HG02588 (cell line): ENCODE results near the gene CYP26B1.
A peak's percentile ranks its signal among the peaks of the same experiment; 100 is the strongest.

ENCODE experiments used
- ATAC-seq: cut with Tn5 transposase; IDR thresholded peaks from one replicate; pipeline ENCODE4 v1.9.1; 2021; ENCODE audit warnings: mild to moderate bottlenecking, moderate library complexity; ENCODE audit not compliant: unreplicated experiment

The CYP26B1 gene

GRCh38 chr2:72155151-72155550 is 7.5 kb upstream of the CYP26B1 start:
- ATAC-seq = no peak

- ATAC-seq = no peak
These were observed 6.8 kb upstream of the CYP26B1 start for GRCh38 chr2:72154386-72154975.

GRCh38 chr2:72153924-72154323 is 6.3 kb upstream of the CYP26B1 start:
- ATAC-seq = no peak

- no peak for ATAC-seq
These were observed 5.5 kb upstream of the CYP26B1 start for GRCh38 chr2:72153026-72153791.

- no peak for ATAC-seq
These were observed 3.2 kb upstream of the CYP26B1 start for GRCh38 chr2:72150861-72151356.

- ATAC-seq = peak; percentile 66
These were observed 2.6 kb upstream of the CYP26B1 start for GRCh38 chr2:72150157-72150860.

- ATAC-seq = no peak
These were observed 2.0 kb upstream of the CYP26B1 start for GRCh38 chr2:72149556-72150156.

- ATAC-seq = no peak
These were observed 1.3 kb upstream of the CYP26B1 start for GRCh38 chr2:72148837-72149555.

GRCh38 chr2:72148003-72148836 is 558 bp upstream of the CYP26B1 start:
- ATAC-seq = no peak

- no peak for ATAC-seq
These were observed 1.0 kb downstream of the CYP26B1 start for GRCh38 chr2:72146347-72147302.

- ATAC-seq = no peak
These were observed 1.9 kb downstream of the CYP26B1 start for GRCh38 chr2:72145658-72146329.

- ATAC-seq = no peak
These were observed 2.4 kb downstream of the CYP26B1 start for GRCh38 chr2:72145289-72145657.

GRCh38 chr2:72144632-72145288 is 2.9 kb downstream of the CYP26B1 start:
- ATAC-seq = no peak

GRCh38 chr2:72144274-72144631 is 3.4 kb downstream of the CYP26B1 start:
- ATAC-seq = no peak

GRCh38 chr2:72143441-72144273 is 4.0 kb downstream of the CYP26B1 start:
- ATAC-seq = no peak

- ATAC-seq = no peak
These were observed 4.9 kb downstream of the CYP26B1 start for GRCh38 chr2:72142570-72143440.
